GM18951 (cell line): ENCODE measurements around the gene CEACAM7.

Source experiments
- POLR2A ChIP-seq: IDR thresholded peaks from 4 replicates; pipeline ENCODE4 v1.6.1; 2011; ENCODE audit warnings: mild to moderate bottlenecking; ENCODE audit not compliant: insufficient read length, insufficient read depth; ENCODE audit errors: extremely low read depth
- in situ Hi-C: fragments of 300-500 bp; cut with MboI; formaldehyde crosslinking; loops from one replicate; pipeline ENCODE4 v1.12.0; 2022; ENCODE audit warnings: low sequenced_read_pairs, mixed read lengths, inconsistent platforms; ENCODE audit not compliant: unreplicated experiment

The CEACAM7 gene

DNA sequence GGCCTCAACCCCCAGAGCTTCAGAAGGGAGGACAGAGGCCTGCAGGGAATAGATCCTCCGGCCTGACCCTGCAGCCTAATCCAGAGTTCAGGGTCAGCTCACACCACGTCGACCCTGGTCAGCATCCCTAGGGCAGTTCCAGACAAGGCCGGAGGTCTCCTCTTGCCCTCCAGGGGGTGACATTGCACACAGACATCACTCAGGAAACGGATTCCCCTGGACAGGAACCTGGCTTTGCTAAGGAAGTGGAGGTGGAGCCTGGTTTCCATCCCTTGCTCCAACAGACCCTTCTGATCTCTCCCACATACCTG lies 19.4 kb upstream of the CEACAM7 start:
- TF ChIP-seq POLR2A, result no peak
- in situ Hi-C loops, result no loop called here

DNA sequence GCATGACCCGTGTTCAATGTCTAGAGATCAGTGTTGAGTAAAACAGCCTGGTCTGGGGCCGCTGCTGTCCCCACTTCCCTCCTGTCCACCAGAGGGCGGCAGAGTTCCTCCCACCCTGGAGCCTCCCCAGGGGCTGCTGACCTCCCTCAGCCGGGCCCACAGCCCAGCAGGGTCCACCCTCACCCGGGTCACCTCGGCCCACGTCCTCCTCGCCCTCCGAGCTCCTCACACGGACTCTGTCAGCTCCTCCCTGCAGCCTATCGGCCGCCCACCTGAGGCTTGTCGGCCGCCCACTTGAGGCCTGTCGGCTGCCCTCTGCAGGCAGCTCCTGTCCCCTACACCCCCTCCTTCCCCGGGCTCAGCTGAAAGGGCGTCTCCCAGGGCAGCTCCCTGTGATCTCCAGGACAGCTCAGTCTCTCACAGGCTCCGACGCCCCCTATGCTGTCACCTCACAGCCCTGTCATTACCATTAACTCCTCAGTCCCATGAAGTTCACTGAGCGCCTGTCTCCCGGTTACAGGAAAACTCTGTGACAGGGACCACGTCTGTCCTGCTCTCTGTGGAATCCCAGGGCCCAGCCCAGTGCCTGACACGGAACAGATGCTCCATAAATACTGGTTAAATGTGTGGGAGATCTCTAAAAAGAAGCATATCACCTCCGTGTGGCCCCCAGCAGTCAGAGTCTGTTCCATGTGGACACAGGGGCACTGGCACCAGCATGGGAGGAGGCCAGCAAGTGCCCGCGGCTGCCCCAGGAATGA lies 18.9 kb upstream of the CEACAM7 start:
- in situ Hi-C loops, result no loop called here
- TF ChIP-seq POLR2A, result no peak

DNA sequence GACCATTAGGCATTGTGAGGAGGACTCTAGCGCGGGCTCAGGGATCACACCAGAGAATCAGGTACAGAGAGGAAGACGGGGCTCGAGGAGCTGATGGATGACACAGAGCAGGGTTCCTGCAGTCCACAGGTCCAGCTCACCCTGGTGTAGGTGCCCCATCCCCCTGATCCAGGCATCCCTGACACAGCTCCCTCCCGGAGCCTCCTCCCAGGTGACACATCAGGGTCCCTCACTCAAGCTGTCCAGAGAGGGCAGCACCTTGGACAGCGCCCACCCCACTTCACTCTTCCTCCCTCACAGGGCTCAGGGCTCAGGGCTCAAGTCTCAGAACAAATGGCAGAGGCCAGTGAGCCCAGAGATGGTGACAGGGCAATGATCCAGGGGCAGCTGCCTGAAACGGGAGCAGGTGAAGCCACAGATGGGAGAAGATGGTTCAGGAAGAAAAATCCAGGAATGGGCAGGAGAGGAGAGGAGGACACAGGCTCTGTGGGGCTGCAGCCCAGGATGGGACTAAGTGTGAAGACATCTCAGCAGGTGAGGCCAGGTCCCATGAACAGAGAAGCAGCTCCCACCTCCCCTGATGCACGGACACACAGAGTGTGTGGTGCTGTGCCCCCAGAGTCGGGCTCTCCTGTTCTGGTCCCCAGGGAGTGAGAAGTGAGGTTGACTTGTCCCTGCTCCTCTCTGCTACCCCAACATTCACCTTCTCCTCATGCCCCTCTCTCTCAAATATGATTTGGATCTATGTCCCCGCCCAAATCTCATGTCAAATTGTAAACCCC lies 17.5 kb upstream of the CEACAM7 start:
- in situ Hi-C loops, result no loop called here
- no peak for TF ChIP-seq POLR2A

DNA sequence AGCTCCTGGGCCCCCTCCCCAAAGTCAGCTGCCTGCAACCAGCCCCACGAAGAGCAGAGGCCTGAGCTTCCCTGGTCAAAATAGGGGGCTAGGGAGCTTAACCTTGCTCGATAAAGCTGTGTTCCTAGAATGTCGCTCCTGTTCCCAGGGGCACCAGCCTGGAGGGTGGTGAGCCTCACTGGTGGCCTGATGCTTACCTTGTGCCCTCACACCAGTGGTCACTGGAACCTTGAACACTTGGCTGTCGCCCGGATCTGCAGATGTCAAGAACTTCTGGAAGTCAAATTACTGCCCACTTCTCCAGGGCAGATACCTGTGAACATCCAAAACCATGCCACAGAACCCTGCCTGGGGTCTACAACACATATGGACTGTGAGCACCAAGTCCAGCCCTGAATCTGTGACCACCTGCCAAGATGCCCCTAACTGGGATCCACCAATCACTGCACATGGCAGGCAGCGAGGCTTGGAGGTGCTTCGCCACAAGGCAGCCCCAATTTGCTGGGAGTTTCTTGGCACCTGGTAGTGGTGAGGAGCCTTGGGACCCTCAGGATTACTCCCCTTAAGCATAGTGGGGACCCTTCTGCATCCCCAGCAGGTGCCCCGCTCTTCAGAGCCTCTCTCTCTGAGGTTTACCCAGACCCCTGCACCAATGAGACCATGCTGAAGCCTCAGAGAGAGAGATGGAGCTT lies 15.7 kb upstream of the CEACAM7 start:
- TF ChIP-seq POLR2A, result no peak
- in situ Hi-C loops, result no loop called here

DNA sequence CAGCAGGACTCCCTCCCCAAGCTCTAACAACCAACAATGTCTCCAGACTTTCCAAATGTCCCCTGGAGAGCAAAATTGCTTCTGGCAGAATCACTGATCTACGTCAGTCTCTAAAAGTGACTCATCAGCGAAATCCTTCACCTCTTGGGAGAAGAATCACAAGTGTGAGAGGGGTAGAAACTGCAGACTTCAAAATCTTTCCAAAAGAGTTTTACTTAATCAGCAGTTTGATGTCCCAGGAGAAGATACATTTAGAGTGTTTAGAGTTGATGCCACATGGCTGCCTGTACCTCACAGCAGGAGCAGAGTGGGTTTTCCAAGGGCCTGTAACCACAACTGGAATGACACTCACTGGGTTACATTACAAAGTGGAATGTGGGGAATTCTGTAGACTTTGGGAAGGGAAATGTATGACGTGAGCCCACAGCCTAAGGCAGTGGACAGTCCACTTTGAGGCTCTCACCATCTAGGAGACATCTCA lies 14.1 kb upstream of the CEACAM7 start:
- TF ChIP-seq POLR2A, result no peak
- in situ Hi-C loops, result no loop called here

DNA sequence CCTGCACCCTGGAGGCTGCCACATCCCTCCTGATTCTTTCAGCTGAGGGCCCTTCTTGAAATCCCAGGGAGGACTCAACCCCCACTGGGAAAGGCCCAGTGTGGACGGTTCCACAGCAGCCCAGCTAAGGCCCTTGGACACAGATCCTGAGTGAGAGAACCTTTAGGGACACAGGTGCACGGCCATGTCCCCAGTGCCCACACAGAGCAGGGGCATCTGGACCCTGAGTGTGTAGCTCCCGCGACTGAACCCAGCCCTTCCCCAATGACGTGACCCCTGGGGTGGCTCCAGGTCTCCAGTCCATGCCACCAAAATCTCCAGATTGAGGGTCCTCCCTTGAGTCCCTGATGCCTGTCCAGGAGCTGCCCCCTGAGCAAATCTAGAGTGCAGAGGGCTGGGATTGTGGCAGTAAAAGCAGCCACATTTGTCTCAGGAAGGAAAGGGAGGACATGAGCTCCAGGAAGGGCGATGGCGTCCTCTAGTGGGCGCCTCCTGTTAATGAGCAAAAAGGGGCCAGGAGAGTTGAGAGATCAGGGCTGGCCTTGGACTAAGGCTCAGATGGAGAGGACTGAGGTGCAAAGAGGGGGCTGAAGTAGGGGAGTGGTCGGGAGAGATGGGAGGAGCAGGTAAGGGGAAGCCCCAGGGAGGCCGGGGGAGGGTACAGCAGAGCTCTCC lies 13.5 kb upstream of the CEACAM7 start:
- no peak for TF ChIP-seq POLR2A
- in situ Hi-C loops, result no loop called here

DNA sequence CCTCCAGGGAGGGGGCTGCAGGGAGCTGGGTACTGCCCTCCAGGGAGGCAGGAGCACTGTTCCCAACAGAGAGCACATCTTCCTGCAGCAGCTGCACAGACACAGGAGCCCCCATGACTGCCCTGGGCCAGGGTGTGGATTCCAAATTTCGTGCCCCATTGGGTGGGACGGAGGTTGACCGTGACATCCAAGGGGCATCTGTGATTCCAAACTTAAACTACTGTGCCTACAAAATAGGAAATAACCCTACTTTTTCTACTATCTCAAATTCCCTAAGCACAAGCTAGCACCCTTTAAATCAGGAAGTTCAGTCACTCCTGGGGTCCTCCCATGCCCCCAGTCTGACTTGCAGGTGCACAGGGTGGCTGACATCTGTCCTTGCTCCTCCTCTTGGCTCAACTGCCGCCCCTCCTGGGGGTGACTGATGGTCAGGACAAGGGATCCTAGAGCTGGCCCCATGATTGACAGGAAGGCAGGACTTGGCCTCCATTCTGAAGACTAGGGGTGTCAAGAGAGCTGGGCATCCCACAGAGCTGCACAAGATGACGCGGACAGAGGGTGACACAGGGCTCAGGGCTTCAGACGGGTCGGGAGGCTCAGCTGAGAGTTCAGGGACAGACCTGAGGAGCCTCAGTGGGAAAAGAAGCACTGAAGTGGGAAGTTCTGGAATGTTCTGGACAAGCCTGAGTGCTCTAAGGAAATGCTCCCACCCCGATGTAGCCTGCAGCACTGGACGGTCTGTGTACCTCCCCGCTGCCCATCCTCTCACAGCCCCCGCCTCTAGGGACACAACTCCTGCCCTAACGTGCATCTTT lies 12.5 kb upstream of the CEACAM7 start:
- in situ Hi-C loops, result no loop called here
- no peak for TF ChIP-seq POLR2A

DNA sequence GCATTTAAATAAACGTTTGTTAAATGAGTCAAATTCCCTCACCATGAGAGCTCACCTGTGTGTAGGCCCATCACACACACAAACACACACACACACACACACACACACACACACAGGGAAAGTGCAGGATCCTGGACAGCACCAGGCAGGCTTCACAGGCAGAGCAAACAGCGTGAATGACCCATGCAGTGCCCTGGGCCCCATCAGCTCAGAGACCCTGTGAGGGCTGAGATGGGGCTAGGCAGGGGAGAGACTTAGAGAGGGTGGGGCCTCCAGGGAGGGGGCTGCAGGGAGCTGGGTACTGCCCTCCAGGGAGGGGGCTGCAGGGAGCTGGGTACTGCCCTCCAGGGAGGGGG lies 11.9 kb upstream of the CEACAM7 start:
- in situ Hi-C loops, result no loop called here
- TF ChIP-seq POLR2A, result no peak

DNA sequence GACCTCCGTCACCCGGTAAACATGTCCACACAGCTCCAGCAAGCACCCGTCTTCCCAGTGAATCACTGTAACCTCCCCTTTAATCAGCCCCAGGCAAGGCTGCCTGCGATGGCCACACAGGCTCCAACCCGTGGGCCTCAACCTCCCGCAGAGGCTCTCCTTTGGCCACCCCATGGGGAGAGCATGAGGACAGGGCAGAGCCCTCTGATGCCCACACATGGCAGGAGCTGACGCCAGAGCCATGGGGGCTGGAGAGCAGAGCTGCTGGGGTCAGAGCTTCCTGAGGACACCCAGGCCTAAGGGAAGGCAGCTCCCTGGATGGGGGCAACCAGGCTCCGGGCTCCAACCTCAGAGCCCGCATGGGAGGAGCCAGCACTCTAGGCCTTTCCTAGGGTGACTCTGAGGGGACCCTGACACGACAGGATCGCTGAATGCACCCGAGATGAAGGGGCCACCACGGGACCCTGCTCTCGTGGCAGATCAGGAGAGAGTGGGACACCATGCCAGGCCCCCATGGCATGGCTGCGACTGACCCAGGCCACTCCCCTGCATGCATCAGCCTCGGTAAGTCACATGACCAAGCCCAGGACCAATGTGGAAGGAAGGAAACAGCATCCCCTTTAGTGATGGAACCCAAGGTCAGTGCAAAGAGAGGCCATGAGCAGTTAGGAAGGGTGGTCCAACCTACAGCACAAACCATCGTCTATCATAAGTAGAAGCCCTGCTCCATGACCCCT lies 11.3 kb upstream of the CEACAM7 start:
- in situ Hi-C loops, result no loop called here
- no peak for TF ChIP-seq POLR2A

DNA sequence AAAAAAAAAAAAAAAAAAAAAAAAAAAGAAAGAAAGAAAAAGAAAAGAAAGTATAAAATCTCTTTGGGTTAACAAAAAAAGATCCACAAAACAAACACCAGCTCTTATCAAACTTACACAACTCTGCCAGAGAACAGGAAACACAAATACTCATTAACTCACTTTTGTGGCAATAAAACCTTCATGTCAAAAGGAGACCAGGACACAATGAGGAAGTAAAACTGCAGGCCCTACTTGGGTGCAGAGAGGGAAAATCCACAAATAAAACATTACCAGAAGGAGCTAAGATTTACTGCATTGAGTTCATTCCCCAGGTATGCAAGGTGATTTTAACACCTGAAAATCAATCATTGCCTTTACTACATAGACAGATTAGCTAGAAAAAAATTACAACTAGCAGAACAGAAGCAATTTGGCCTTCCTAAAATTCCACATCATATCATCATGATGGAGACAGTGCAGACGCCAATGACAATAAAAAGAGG lies 10.7 kb upstream of the CEACAM7 start:
- no peak for TF ChIP-seq POLR2A
- in situ Hi-C loops, result no loop called here

DNA sequence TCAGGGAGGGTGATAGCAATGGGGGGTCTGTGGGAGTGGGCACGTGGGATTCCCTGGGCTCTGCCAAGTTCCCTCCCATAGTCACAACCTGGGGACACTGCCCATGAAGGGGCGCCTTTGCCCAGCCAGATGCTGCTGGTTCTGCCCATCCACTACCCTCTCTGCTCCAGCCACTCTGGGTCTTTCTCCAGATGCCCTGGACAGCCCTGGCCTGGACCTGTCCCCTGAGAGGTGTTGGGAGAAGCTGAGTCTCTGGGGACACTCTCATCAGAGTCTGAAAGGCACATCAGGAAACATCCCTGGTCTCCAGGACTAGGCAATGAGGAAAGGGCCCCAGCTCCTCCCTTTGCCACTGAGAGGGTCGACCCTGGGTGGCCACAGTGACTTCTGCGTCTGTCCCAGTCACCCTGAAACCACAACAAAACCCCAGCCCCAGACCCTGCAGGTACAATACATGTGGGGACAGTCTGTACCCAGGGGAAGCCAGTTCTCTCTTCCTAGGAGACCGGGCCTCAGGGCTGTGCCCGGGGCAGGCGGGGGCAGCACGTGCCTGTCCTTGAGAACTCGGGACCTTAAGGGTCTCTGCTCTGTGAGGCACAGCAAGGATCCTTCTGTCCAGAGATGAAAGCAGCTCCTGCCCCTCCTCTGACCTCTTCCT lies 9.3 kb upstream of the CEACAM7 start:
- in situ Hi-C loops, result no loop called here
- no peak for TF ChIP-seq POLR2A
